Tibial nerve (tissue), 3 donors: ENCODE data around the gene MICAL2.

Experiments
- CTCF ChIP-seq, 5 experiments: fragments of 200-600 bp in 3 of 5; fragments of 450-650 bp in 2 of 5; sonication (generic) in 3 of 5; IDR thresholded peaks; one replicate each; pipeline ENCODE4 v1.5.1; 2016 to 2019; ENCODE audit warnings: antibody characterized with exemption in 5 of 5, mild to moderate bottlenecking in 3 of 5, moderate library complexity in 2 of 5
- POLR2A ChIP-seq, 2 donors: fragments of 450-650 bp; IDR thresholded peaks; one replicate each; pipeline ENCODE4 v1.6.1; 2017; ENCODE audit warnings: antibody characterized with exemption in 2 of 2, mild to moderate bottlenecking in 2 of 2, moderate library complexity in 2 of 2

GRCh38 chr11:12102588-12103410 lies 7.6 kb upstream of the MICAL2 start:
- TF ChIP-seq CTCF (IDR thresholded peaks at IDR 0.05) (no peak), POLR2A (IDR thresholded peaks at IDR 0.05) (no peak)
